GM18517 (cell line): ENCODE measurements around the gene AQP1.

Source experiments
- ATAC-seq: cut with Tn5 transposase; IDR thresholded peaks from one replicate; pipeline ENCODE4 v1.9.1; 2021; ENCODE audit warnings: mild to moderate bottlenecking, moderate library complexity; ENCODE audit not compliant: unreplicated experiment

The AQP1 gene

GRCh38 chr7:30933124-30933974 lies 21.7 kb downstream of the AQP1 start:
- ATAC-seq = no peak

DNA sequence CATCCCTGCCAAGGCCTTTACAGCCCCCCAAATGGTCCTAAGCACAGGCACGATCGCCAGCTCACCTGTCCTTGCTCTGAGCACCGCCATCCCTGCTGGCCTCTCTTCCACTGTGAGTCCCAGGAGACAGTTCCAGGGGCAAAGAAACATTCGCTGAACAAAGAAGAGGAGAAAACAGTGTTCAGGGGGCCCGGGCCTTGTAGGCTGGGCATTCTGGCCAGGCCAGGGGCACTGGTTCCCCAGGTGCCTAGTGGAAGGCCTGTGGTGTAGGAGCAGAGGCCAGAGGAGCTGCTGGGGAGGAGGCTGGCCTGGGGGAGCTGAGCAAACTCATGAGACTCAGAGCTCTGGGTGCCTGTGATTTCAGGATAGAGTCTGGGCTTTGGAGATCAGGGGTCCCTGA lies 22.6 kb downstream of the AQP1 start:
- no peak for ATAC-seq

GRCh38 chr7:30934732-30935568 lies 23.3 kb downstream of the AQP1 start:
- no peak for ATAC-seq

GRCh38 chr7:30935569-30935877 lies 23.9 kb downstream of the AQP1 start:
- ATAC-seq = no peak

DNA sequence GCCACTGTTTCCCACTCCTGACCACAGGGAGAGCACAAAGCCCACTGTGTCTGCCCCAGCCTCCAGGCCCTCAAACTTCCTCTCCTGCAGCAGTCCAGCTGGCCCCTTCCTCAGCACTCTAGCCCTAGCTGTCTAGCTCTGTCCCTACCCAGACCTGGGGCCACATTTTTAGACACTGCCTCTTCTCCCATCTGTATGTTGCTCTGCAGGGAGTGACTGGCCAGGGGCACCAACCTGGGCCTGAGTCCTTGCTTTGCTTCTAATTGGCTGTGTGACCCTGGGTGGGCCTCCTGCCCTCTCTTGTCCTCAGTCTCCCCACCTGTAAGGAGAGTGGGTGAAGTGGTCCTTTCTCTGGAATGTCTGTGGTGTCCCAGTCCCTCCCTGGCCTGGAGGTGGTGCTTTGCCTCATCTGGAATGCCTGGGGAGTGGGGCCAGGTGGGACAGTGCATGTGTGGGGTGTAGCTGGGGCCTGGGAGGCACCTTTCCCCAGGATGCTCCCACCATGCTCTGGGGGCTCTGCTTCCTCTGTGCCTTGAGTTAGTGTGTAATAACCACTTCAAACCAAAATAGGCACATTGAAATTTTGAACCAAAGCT lies 25.1 kb downstream of the AQP1 start:
- ATAC-seq = no peak

- no peak for ATAC-seq
Measured at GRCh38 chr7:30937416-30937815, 25.8 kb downstream of the AQP1 start.

GRCh38 chr7:30938435-30939316 lies 27.0 kb downstream of the AQP1 start:
- peak; percentile 78 for ATAC-seq

DNA sequence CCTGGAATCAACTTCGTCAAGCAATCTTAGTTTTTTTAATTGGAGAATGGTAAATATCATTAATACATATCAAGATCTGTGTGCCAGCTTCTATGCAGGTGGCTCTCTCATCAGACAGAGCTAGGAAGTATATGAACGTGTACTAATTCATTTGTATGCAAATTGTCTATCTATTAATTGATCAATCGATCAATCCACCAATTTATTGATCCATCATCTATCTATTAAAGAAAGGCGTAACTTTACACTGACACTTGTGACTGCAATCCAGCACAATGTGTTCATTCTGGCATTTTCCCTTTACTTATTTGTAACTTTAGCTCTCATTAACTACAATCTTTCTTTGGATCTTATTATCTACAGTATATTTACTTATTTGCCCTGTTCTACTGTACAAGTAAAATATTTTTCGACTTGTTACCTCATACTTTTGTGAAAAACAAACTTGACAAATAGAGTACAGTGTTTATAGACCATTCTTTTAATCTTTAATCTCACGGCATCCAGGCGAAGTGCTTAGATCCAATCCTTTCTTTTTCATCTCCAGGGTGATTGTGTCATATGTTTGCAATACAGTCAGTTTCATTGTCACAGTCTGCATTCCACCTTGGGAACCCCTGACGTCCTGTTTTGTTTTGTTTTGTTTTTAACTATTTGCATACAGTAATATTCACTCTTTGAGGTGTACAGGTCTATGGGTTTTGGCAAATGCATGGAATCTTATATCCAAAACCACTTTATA lies 30.1 kb downstream of the AQP1 start:
- no peak for ATAC-seq

DNA sequence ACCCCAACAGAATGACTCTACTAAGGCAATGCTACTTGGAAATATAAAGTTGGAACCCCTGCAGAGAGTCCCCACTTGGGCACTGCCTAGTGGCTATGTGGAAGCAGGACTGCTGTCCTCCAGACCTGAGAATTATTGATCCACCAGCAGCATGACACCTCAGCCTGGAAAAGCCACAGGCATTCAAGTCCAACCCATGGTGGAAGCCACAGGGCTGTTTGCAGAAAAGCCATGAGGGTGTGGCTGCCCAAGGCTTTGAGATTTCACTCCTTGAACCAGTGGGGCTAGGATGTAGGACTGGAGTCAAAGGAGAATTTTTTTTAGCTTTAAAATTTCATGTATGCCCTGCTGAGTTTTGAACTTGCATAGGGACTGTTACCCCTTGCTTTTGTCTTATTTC lies 38.5 kb downstream of the AQP1 start:
- ATAC-seq = no peak

GRCh38 chr7:30954914-30955313 lies 43.3 kb downstream of the AQP1 start:
- ATAC-seq = no peak

DNA sequence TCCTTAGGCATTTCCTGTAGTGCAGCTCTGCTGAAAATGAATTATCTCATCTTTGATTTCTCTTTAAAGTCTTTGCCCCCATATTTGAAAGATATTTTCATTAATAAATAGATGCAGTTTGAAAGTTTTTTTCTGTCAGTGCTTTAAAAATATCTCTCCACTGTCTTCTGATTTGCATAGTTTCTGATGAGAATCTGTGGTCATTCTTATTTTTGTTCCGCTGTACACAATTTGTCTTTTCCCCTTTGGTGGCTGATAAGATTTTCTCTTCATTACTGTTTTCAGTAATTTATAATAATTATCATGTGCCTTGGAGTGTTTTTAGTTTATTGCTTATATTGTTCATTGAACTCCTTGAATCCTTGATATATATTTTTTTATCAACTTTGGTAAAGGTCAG lies 45.1 kb downstream of the AQP1 start:
- no peak for ATAC-seq

DNA sequence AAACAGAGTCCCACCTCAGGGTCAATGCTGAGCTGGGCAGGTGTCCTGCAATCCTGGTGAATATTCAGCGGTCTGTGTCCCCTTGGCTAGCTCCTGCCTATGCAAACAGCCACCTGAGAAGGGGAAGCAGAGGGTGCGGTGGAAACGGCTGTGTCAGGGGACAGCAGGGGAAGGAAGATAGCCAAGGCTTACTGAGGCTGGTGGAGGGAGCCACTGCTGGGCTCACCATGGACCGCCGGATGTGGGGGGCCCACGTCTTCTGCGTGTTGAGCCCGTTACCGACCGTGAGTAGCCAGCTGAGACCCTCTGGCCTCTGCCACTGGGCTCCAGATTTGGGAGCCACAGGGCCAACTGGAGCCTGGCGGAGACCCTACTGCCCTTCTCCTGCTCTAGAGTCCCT lies 52.2 kb downstream of the AQP1 start, which contains the start of gene GHRHR:
Gene GHRHR (plus strand): TSS at position 112 of the 400 bp plus-strand sequence. CDS start 116 bp downstream, at position 228.
- ATAC-seq = no peak

- no peak for ATAC-seq
Measured at GRCh38 chr7:30965372-30965771, 53.7 kb downstream of the AQP1 start.

DNA sequence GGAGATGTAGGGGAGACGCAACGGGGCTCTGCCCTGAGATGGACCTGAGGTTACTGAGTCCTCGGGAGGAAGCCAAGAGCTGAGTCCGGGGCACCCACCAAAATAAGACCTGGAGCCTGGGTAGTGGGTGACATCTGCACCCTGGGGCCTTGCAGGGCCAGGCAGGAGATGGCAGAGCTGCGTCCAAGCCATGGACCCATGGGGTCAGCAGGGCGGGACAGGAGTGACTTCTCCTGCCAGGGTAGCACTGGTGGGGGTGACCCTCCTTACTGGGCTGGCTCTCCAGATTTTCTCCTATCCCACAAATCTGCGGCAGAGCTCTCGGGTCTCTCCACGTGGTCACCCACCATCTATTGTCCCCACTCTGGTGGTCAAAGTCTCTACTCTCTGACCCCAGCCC lies 54.2 kb downstream of the AQP1 start:
- no peak for ATAC-seq

DNA sequence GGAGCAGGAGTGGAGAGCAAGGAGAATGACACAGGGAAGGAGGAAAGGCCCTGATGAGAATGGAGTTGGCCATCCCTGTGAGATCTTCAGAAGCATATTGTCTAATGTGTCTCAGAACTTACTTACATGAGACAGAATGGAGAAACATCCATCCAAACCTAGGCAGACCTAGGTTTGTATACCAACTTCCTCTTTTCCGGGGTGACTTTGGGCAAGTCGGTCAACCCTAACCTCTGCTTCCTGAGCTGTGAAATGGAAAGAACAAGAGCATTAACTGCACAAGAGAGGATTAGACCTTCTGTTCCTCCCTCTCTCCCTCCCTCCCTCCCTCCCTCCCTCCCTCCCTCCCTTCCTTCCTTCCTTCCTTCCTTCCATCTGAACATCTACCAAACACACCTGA lies 56.6 kb downstream of the AQP1 start:
- no peak for ATAC-seq

DNA sequence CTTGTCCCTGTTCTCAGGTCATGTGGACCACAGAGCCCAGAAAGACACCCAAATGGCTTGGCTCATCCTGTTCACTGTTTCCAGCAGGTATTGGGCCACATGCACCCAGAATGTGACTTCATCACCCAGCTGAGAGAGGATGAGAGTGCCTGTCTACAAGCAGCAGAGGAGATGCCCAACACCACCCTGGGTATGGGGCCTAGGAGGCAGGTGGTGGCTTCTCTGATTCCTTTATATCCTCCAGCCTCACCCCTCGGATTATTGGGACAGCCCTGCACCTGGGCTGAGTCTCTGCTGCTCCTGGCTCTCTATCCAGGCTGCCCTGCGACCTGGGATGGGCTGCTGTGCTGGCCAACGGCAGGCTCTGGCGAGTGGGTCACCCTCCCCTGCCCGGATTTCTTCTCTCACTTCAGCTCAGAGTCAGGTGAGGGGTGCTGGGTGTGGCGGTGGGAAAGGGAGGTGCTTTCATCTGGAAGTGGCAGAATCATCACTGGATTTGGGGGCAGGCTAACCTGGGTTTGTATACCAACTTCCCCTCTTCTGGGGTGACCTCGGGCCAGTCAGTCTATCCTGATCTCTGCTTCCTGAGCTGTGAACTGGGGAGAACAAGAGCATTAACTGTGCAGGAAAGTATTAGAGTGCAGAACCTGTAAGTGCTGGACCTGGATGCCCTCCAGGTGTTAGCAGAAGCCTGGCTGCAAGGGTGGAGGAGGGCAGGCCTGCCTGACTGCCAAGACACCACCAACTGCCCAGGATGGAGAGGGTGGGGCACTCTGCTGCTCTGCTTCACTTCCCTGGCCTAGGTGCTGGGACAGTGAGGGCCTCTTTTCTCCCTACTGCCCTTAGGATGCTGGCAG lies 57.3 kb downstream of the AQP1 start:
- no peak for ATAC-seq

GRCh38 chr7:30969604-30969970 lies 57.9 kb downstream of the AQP1 start:
- no peak for ATAC-seq

GRCh38 chr7:30970074-30970473 lies 58.4 kb downstream of the AQP1 start:
- ATAC-seq = no peak

- no peak for ATAC-seq
Measured at GRCh38 chr7:30970594-30971094, 59.0 kb downstream of the AQP1 start.
